ENCODE data around the gene C19orf25.
A peak's percentile ranks its signal among the peaks of the same experiment; 100 is the strongest.
"Not testable (repeated sequence)": the region's sequence is repeated elsewhere in the genome, so short reads cannot be mapped to it uniquely, and the experiment has no call there.

Gene C19orf25

GRCh38 chr19:1447504-1447903 is 31.5 kb downstream of the C19orf25 start:
- H3K36me3 ChIP-seq (ENCODE audit: control insufficient read depth, insufficient read depth, low read length): no peaks in the 10 kb centered on the region
- H3K4me3 ChIP-seq (ENCODE audit: insufficient read depth, low read depth, low read length, poor library complexity, severe bottlenecking): no peak overlapping the region
- H3K27me3 ChIP-seq (replicated peaks; ENCODE audit: control insufficient read depth, insufficient read depth, low read length, poor library complexity, severe bottlenecking): peaks cover 68% of the 10 kb centered on the region
- DNase-seq: no peak
- H3K27ac ChIP-seq (ENCODE audit: insufficient read depth, low read length, poor library complexity, severe bottlenecking): no peak overlapping the region
- peaks cover 28% of the 10 kb centered on the region for H3K4me1 ChIP-seq (ENCODE audit: control insufficient read depth, insufficient read depth, low read length, poor library complexity, severe bottlenecking)
- no peaks in the 10 kb centered on the region for H3K9me3 ChIP-seq (ENCODE audit: control insufficient read depth, low read length)

- Histone ChIP-seq H3K9me3 (ENCODE audit: control insufficient read depth, low read length) (no peaks in the 10 kb centered on the region), H3K27ac (ENCODE audit: insufficient read depth, low read length, poor library complexity, severe bottlenecking) (no peak overlapping the region), H3K27me3 (replicated peaks; ENCODE audit: control insufficient read depth, insufficient read depth, low read length, poor library complexity, severe bottlenecking) (peaks cover 62% of the 10 kb centered on the region), H3K36me3 (ENCODE audit: control insufficient read depth, insufficient read depth, low read length) (peaks cover 4% of the 10 kb centered on the region), H3K4me1 (ENCODE audit: control insufficient read depth, insufficient read depth, low read length, poor library complexity, severe bottlenecking) (peaks cover 28% of the 10 kb centered on the region), H3K4me3 (ENCODE audit: insufficient read depth, low read depth, low read length, poor library complexity, severe bottlenecking) (no peak overlapping the region)
- DNase-seq: no peak
These were observed 32.1 kb downstream of the C19orf25 start for GRCh38 chr19:1446713-1447481.

GRCh38 chr19:1445932-1446712 is 32.9 kb downstream of the C19orf25 start:
- Histone ChIP-seq H3K9me3 (ENCODE audit: control insufficient read depth, low read length) (no peaks in the 10 kb centered on the region), H3K4me1 (ENCODE audit: control insufficient read depth, insufficient read depth, low read length, poor library complexity, severe bottlenecking) (peaks cover 28% of the 10 kb centered on the region), H3K27ac (ENCODE audit: insufficient read depth, low read length, poor library complexity, severe bottlenecking) (no peak overlapping the region), H3K27me3 (replicated peaks; ENCODE audit: control insufficient read depth, insufficient read depth, low read length, poor library complexity, severe bottlenecking) (peaks cover 54% of the 10 kb centered on the region), H3K4me3 (ENCODE audit: insufficient read depth, low read depth, low read length, poor library complexity, severe bottlenecking) (no peak overlapping the region), H3K36me3 (ENCODE audit: control insufficient read depth, insufficient read depth, low read length) (peaks cover 12% of the 10 kb centered on the region)
- DNase-seq: no peak

- peaks cover 48% of the 10 kb centered on the region for H3K27me3 ChIP-seq (replicated peaks; ENCODE audit: control insufficient read depth, insufficient read depth, low read length, poor library complexity, severe bottlenecking)
- H3K36me3 ChIP-seq (ENCODE audit: control insufficient read depth, insufficient read depth, low read length): peaks cover 19% of the 10 kb centered on the region
- DNase-seq: peak; percentile 52 to 60 (median 57)
- no peaks in the 10 kb centered on the region for H3K9me3 ChIP-seq (ENCODE audit: control insufficient read depth, low read length)
- H3K4me3 ChIP-seq (ENCODE audit: insufficient read depth, low read depth, low read length, poor library complexity, severe bottlenecking): peak overlapping the region; percentile 39
- no peak overlapping the region for H3K27ac ChIP-seq (ENCODE audit: insufficient read depth, low read length, poor library complexity, severe bottlenecking)
- H3K4me1 ChIP-seq (ENCODE audit: control insufficient read depth, insufficient read depth, low read length, poor library complexity, severe bottlenecking): peaks cover 26% of the 10 kb centered on the region
These were observed 33.7 kb downstream of the C19orf25 start for GRCh38 chr19:1445185-1445931.

- Histone ChIP-seq H3K4me1 (ENCODE audit: control insufficient read depth, insufficient read depth, low read length, poor library complexity, severe bottlenecking) (peaks cover 30% of the 10 kb centered on the region), H3K27ac (ENCODE audit: insufficient read depth, low read length, poor library complexity, severe bottlenecking) (no peak overlapping the region), H3K27me3 (replicated peaks; ENCODE audit: control insufficient read depth, insufficient read depth, low read length, poor library complexity, severe bottlenecking) (peaks cover 16% of the 10 kb centered on the region), H3K36me3 (ENCODE audit: control insufficient read depth, insufficient read depth, low read length) (peaks cover 34% of the 10 kb centered on the region), H3K9me3 (ENCODE audit: control insufficient read depth, low read length) (no peaks in the 10 kb centered on the region), H3K4me3 (ENCODE audit: insufficient read depth, low read depth, low read length, poor library complexity, severe bottlenecking) (no peak overlapping the region)
- no peak for DNase-seq
These were observed 37.2 kb downstream of the C19orf25 start for GRCh38 chr19:1441677-1442438.

GRCh38 chr19:1441022-1441426 is 38.0 kb downstream of the C19orf25 start:
- Histone ChIP-seq H3K36me3 (ENCODE audit: control insufficient read depth, insufficient read depth, low read length) (peaks cover 34% of the 10 kb centered on the region), H3K4me3 (ENCODE audit: insufficient read depth, low read depth, low read length, poor library complexity, severe bottlenecking) (no peak overlapping the region), H3K4me1 (ENCODE audit: control insufficient read depth, insufficient read depth, low read length, poor library complexity, severe bottlenecking) (peaks cover 22% of the 10 kb centered on the region), H3K9me3 (ENCODE audit: control insufficient read depth, low read length) (no peaks in the 10 kb centered on the region), H3K27me3 (replicated peaks; ENCODE audit: control insufficient read depth, insufficient read depth, low read length, poor library complexity, severe bottlenecking) (peaks cover 7% of the 10 kb centered on the region), H3K27ac (ENCODE audit: insufficient read depth, low read length, poor library complexity, severe bottlenecking) (no peak overlapping the region)
- no peak for DNase-seq

GRCh38 chr19:1440418-1440801 is 38.6 kb downstream of the C19orf25 start:
- no peak for DNase-seq
- Histone ChIP-seq H3K36me3 (ENCODE audit: control insufficient read depth, insufficient read depth, low read length) (peaks cover 36% of the 10 kb centered on the region), H3K27me3 (replicated peaks; ENCODE audit: control insufficient read depth, insufficient read depth, low read length, poor library complexity, severe bottlenecking) (peaks cover 2% of the 10 kb centered on the region), H3K9me3 (ENCODE audit: control insufficient read depth, low read length) (no peaks in the 10 kb centered on the region), H3K27ac (ENCODE audit: insufficient read depth, low read length, poor library complexity, severe bottlenecking) (no peak overlapping the region), H3K4me3 (ENCODE audit: insufficient read depth, low read depth, low read length, poor library complexity, severe bottlenecking) (no peak overlapping the region), H3K4me1 (ENCODE audit: control insufficient read depth, insufficient read depth, low read length, poor library complexity, severe bottlenecking) (peaks cover 19% of the 10 kb centered on the region)

GRCh38 chr19:1439525-1440417 is 39.2 kb downstream of the C19orf25 start:
- not testable (repeated sequence) for H3K9me3 ChIP-seq (ENCODE audit: control insufficient read depth, low read length); H3K27ac ChIP-seq (ENCODE audit: insufficient read depth, low read length, poor library complexity, severe bottlenecking); DNase-seq; H3K27me3 ChIP-seq (replicated peaks; ENCODE audit: control insufficient read depth, insufficient read depth, low read length, poor library complexity, severe bottlenecking)
- H3K4me1 ChIP-seq (ENCODE audit: control insufficient read depth, insufficient read depth, low read length, poor library complexity, severe bottlenecking): peaks cover 17% of the 10 kb centered on the region
- H3K4me3 ChIP-seq (ENCODE audit: insufficient read depth, low read depth, low read length, poor library complexity, severe bottlenecking): peak overlapping the region; percentile 98
- H3K36me3 ChIP-seq (ENCODE audit: control insufficient read depth, insufficient read depth, low read length): peaks cover 40% of the 10 kb centered on the region

- Histone ChIP-seq H3K36me3 (ENCODE audit: control insufficient read depth, insufficient read depth, low read length) (peaks cover 48% of the 10 kb centered on the region), H3K27me3 (replicated peaks; ENCODE audit: control insufficient read depth, insufficient read depth, low read length, poor library complexity, severe bottlenecking) (no peaks in the 10 kb centered on the region), H3K9me3 (ENCODE audit: control insufficient read depth, low read length) (no peaks in the 10 kb centered on the region), H3K27ac (ENCODE audit: insufficient read depth, low read length, poor library complexity, severe bottlenecking) (peak overlapping the region; percentile 90), H3K4me3 (ENCODE audit: insufficient read depth, low read depth, low read length, poor library complexity, severe bottlenecking) (peak overlapping the region; percentile 98), H3K4me1 (ENCODE audit: control insufficient read depth, insufficient read depth, low read length, poor library complexity, severe bottlenecking) (peaks cover 15% of the 10 kb centered on the region)
- no peak for DNase-seq
These were observed 40.1 kb downstream of the C19orf25 start for GRCh38 chr19:1438933-1439354.
